Hindlimb muscle (tissue), 1 donor: ENCODE results near the gene TMEM151A. TPM values are rescaled to one million over a fixed set of nuclear protein-coding genes. Genes with fewer than 3 reads are reported as not detected.
A peak's percentile ranks its signal among the peaks of the same experiment; 100 is the strongest.

Experiments
- DNase-seq: peaks from one replicate; pipeline ENCODE4 v3.0.0-alpha.2; 2013
- polyA plus RNA-seq: library from polyadenylated mRNA; unstranded; fragments of 120-200 nt; gene quantifications from one replicate; pipeline ENCODE4 v1.2.1, GENCODE V29; 2013; ENCODE audit not compliant: insufficient read length

The TMEM151A gene
- polyA plus RNA-seq, 1 donor: not detected

DNA sequence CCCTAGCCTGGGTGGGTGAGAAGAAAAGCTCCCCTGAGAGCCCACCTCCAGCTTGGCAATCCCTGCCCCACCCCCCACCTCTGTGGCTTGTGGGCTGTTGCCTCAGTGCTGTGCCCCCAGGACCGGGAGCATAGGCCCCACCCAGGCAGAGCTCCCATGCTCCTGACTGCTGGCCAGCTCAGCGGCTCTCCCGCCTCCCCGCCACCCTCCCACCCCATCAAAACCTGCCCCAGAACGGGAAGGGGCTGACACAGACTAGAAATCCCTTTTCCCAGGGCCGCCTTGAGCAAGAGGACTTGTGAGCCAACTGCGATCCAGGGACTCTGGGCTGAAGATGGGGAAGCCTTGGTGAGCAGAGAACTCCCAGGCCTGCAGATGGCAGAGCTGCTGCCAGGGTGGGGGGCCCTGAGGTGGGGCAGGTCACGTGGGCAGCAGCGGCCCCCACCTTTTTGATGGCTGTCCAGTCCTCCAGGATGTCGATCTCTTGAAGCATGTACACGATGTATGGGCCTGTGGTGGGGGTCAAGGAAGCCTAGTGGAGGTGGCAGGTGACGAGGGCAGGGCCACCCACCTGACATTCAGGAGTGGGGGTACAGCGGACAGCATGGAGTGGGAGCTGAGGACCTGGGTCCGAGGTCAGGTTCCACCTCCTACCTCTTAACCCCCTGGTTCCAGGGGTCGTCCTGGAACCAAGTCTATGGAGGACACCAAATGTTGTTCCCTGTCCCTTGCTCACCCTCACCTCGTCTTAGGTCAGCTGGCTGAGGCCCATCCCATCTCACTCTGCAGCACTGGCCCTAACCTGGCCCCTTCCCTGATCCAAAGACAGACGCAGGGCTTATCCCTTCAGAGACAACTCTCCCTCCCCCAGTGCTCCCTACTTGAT lies 46.8 kb downstream of the TMEM151A start:
- DNase-seq: no peak

- no peak for DNase-seq
Measured at GRCh38 chr11:66339162-66339675, 47.5 kb downstream of the TMEM151A start.

DNA sequence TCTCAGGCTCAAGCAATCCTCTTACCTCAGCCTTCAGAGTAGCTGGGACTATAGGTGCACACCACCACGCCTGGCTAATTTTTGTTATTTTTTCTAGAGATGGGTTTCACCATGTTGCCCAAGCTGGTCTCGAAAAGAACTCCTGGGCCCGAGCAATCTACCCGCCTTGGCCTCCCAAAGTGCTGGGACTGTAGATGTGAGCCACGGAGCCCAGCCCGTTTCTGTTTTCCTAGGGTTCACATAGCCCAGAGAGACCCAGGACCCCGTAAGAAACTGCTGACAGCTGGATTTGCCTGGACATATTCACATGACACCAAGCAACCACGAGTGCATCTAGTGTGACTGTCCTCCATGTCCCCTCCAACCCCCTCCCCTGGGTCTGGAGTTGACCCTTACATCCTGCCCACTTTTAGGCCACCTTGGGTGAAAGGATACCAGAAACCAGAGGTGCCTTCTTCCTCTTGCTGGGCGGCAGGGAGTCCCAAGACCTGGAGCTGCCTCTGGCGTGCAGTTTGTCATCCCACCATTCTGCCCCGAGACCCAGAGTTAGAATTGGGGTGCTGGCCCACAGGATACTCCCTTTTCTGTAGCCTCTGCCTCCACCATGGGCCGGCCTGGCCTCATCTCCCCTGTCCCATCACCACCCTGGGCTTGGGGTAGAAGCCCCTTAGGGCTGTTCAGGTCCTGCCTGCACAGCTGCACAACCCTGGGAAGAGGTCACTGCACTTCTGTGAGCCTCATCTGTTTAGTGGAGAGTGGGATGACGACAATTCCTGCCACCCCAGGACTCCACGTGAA lies 48.2 kb downstream of the TMEM151A start:
- no peak for DNase-seq

- no peak for DNase-seq
Measured at GRCh38 chr11:66340596-66341501, 49.2 kb downstream of the TMEM151A start.

GRCh38 chr11:66341502-66342126 lies 49.9 kb downstream of the TMEM151A start:
- DNase-seq: no peak

- DNase-seq: no peak
Measured at GRCh38 chr11:66343176-66343575, 51.5 kb downstream of the TMEM151A start.

DNA sequence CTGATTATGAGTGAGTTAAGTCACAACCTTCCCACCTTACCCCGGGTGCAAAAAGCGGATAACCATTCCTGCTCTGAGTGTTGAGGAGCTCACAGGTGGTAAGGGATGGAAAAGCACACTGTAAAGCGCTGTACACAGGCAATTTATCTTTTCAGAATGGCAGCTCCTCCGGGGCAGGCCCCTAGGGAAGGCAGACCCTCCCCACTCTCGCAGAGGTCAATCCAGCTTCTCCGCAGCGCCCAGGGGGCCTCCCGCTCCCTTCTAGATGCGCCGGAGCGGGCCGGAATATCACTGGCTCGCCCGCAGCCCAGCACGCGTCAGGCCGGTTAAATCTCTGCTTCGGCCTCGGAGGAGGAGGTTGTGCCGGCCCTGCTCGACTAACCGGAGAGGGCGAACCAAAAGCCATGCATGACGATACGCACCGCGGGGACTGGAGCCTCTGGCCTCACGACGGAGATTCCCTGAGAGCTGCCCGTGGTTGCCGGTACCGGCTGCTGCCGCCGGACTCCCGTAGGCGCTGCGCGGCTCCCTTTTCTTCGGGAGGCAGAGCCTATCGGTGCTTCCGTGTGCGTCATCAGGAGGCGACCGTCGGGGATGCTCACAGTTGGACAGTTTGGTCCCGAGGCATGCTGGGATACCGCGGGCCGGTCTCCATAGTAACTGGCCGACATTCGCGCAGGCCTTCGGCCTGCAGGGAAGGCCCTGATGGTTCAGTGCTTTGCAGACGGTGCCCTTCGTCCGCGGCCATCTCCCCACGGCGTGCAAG lies 53.0 kb downstream of the TMEM151A start, which contains the start of gene BRMS1:
Gene BRMS1 (minus strand): TSS at position 555 of the 766 bp plus-strand sequence. CDS start 2,870 bp downstream, outside the sequence.
- peak; percentile 98 for DNase-seq

DNA sequence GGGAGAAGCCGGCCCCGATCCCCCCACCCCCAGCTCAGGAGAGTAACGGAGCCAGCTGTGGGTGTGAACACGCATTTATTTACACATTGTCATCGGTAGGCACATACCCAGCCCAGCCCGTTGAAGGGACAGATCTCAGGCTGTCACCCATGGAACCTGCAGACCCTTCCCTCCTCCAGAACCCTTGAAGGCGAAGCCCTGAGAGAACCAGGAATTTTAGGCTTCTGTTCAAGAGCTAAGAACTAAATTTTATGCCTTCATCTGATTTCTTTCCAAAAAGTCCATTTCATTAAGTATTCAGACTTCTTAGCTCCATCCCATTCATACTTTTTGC lies 53.6 kb downstream of the TMEM151A start:
- no peak for DNase-seq

Other genes starting within 250 kb of the TMEM151A start
- gene GAL3ST3, start 242.7 kb upstream of the TMEM151A start, polyA plus RNA-seq: 0.34 TPM
- gene SF3B2, start 239.5 kb upstream of the TMEM151A start, polyA plus RNA-seq: 128 TPM
- gene PACS1, start 221.6 kb upstream of the TMEM151A start, polyA plus RNA-seq: 37.1 TPM
- 22.7 TPM for gene KLC2, start 34.2 kb upstream of the TMEM151A start, polyA plus RNA-seq
- 96.1 TPM for gene RAB1B, start 23.3 kb upstream of the TMEM151A start, polyA plus RNA-seq
- gene CNIH2, start 13.7 kb upstream of the TMEM151A start, polyA plus RNA-seq: 3.2 TPM
- gene YIF1A, start 2.8 kb upstream of the TMEM151A start, polyA plus RNA-seq: 42.6 TPM
- gene CD248, start 25.1 kb downstream of the TMEM151A start, polyA plus RNA-seq: 106 TPM
- gene RIN1, start 44.5 kb downstream of the TMEM151A start, polyA plus RNA-seq: 11.5 TPM
- gene BRMS1, start 53.2 kb downstream of the TMEM151A start, polyA plus RNA-seq: 21.8 TPM
- gene B4GAT1, start 55.7 kb downstream of the TMEM151A start, polyA plus RNA-seq: 22.0 TPM
- gene SLC29A2, start 79.9 kb downstream of the TMEM151A start, polyA plus RNA-seq: 40.8 TPM
- 0.21 TPM for gene NPAS4, start 129.1 kb downstream of the TMEM151A start, polyA plus RNA-seq
- gene MRPL11, start 147.0 kb downstream of the TMEM151A start, polyA plus RNA-seq: 45.9 TPM
- gene PELI3, start 175.0 kb downstream of the TMEM151A start, polyA plus RNA-seq: 8.6 TPM
- gene DPP3, start 188.5 kb downstream of the TMEM151A start, polyA plus RNA-seq: 25.7 TPM
- 21.4 TPM for gene BBS1, start 218.7 kb downstream of the TMEM151A start, polyA plus RNA-seq